Bronchial epithelial cell (primary cell): Measurements from ENCODE around the gene FARP1. TPM values are rescaled to one million over a fixed set of nuclear protein-coding genes. Genes with fewer than 3 reads are reported as not detected.
A peak's percentile ranks its signal among the peaks of the same experiment; 100 is the strongest.

ENCODE experiments used
- DNase-seq: peaks from one replicate; pipeline ENCODE4 v3.0.0-alpha.2; 2010; ENCODE audit warnings: low read depth
- FAIRE-seq: peaks from 2 replicates; lab custom pipeline; 2011; peaks lifted over from hg19 to GRCh38; lab: Jason Lieb, UNC
- H3K27me3 ChIP-seq: 2 replicates; pipeline ENCODE4 v1.5.1; 2011; ENCODE audit warnings: low read length; ENCODE audit not compliant: control insufficient read depth, insufficient read depth
- H3K36me3 ChIP-seq: 2 replicates; pipeline ENCODE4 v1.5.1; 2011; ENCODE audit warnings: low read length; ENCODE audit not compliant: control insufficient read depth, insufficient read depth
- H3K4me3 ChIP-seq: 2 replicates; pipeline ENCODE4 v1.5.1; 2011; ENCODE audit warnings: mild to moderate bottlenecking, low read depth, low read length, control low read depth
- CTCF ChIP-seq: IDR thresholded peaks from 2 replicates; pipeline ENCODE4 v1.5.1; 2011; ENCODE audit warnings: mild to moderate bottlenecking, moderate library complexity, low read length, control low read depth, inconsistent platforms; ENCODE audit not compliant: insufficient read depth, severe bottlenecking
- total RNA-seq: library from RNA; depleted of rRNA; stranded (reverse); fragments of >200 nt; gene quantifications from 2 replicates; pipeline ENCODE4 v1.2.1, GENCODE V29; 2014

FARP1 gene
- total RNA-seq, 1 donor from 2014 or later, result 11.1 TPM

DNA sequence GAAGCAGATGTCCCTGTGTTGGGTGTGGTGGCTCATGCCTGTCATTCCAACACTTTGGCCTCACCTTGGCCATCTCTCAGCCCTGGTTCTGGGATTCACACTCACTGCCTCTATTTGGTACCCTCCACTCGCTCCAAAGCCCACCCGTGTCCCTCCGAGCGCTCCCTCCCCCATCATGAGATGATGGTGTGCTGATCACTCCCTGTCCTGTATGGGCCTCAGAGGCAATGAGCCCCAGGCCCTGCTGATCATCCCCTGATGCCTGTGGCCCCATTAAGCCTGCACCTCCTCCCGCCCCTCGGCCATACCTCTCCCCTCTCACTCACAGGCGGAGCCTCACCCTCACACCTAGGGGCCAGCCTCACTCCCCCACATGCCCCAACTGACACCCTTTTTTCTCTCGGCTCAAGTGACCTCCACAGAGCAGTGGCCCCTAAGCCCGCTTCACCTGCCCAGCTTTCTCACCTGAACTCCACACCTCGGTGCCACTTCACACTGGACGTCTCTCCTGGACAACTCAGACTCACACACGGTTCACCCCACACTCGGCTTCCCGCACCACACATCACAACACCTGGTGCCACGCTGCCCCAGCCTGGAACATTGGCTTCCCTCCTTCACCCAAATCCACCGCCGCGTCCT is 319.5 kb downstream of the FARP1 start:
- peaks cover 55% of the 10 kb centered on the region for H3K36me3 ChIP-seq
- peak; percentile 55 for FAIRE-seq

DNA sequence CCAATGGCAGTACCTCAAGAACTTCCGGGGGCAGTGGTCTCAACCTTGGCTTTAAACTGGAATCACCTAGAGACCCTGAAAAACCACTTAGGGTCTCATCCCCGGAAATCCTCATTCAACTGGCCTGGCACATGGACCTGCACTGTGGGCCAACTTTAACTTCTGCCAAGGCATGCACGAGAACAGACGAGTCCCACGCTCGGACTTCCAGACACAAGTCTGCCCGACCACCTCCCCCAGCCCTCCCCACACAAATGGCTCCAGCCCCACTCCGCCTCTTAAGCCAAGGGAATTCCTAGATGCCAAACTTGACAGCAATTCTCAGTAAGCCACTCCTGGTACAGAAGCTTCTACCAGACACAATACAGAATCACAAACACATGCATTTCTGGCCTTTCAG is 320.1 kb downstream of the FARP1 start:
- Histone ChIP-seq H3K4me3 (no peak overlapping the region), H3K36me3 (peaks cover 51% of the 10 kb centered on the region), H3K27me3 (no peaks in the 10 kb centered on the region)
- FAIRE-seq (no peak), DNase-seq (no peak)
- no peak for TF ChIP-seq CTCF

More for the DNA sequence above, 319.5 kb downstream of the FARP1 start:
- no peak overlapping the region for H3K4me3 ChIP-seq
- no peak for DNase-seq
- no peak for TF ChIP-seq CTCF
- no peaks in the 10 kb centered on the region for H3K27me3 ChIP-seq

DNA sequence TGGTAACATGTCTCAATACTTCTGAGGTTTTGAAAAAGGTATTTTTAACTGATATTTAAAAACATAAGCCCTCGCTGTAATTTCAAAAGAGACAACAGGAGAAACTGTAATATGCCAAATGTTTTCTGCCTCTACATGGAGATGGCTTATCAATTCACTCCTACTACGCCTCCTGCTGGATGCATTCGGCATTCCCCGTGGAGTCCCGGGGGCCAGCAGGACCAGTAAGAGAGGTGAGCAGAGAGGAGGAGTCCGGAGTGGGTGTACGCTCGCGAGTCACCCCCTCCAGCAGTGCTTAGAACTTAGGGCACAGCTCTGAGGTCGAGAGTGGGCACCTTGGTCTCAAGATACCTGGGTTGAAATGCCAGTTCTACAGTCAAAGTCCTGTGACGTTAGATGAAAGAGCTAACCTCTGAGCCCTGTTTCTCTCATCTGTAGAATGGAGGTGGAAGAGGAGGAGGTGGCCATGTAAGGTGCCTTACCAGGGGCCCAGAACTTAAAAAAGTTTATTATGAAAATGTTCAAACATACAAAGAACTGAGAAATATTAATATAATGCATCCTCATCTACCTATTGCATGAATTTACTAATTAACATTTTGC is 323.8 kb downstream of the FARP1 start:
- Histone ChIP-seq H3K27me3 (no peaks in the 10 kb centered on the region), H3K36me3 (peaks cover 46% of the 10 kb centered on the region), H3K4me3 (no peak overlapping the region)
- peak; percentile 55 for FAIRE-seq
- DNase-seq, result peak; percentile 67
- TF ChIP-seq CTCF, result peak; percentile 71

DNA sequence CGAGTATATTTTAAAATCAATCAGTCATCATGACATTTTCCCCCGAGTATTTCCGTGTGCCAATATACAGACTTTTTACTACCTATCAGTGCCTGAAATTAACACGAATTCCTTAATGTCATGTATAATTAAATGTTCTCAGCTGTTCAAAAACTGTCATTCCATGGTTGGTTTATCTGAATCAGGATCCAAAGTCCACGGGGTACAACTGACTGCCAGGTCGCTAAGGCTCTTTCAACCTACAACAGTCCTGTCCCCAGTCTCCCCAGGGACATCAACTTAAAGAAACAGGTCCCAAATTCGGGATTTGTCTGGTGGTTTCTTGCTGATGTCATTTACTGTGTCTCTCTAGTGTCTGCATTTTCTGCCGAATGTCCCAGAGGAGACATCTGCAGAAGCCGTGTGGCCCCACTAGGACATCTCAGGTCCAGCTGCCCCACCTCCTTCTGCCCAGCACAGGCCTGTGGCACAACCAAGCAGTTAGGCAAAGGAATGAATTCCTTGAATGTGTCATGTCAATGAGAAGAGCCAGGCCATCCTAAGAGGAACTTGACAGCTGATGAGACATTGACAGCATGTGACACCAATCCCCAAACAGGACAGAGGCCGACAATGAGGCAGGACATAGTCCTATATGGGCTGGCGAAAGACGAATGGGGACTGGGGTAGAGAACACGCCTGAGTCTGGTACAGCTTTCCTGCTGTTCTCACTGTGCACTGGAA is 324.5 kb downstream of the FARP1 start:
- no peak overlapping the region for H3K4me3 ChIP-seq
- FAIRE-seq, result peak; percentile 40
- no peak for DNase-seq
- no peaks in the 10 kb centered on the region for H3K27me3 ChIP-seq
- no peak for TF ChIP-seq CTCF
- H3K36me3 ChIP-seq, result peaks cover 44% of the 10 kb centered on the region

DNA sequence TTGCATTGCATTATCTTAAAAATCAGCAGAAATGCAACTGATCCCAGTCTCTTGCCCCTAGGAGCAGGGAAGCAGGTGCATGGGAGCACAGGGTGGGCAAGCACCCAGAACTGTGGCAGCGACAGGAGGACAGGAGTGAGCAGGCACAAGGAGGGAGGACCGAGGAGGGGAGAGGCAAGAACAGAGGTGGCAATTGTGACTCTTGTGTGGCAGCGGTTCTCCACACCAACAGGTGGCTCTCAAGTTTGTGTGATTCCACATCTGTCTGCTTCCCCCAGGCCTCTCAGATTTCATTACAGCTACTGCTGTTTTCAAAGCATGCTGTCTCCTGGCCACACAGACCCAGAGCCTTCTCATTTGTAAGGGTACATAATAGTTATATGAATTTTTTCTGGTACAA is 325.5 kb downstream of the FARP1 start:
- no peak overlapping the region for H3K4me3 ChIP-seq
- TF ChIP-seq CTCF, result no peak
- no peak for DNase-seq
- FAIRE-seq, result no peak
- no peaks in the 10 kb centered on the region for H3K27me3 ChIP-seq
- peaks cover 38% of the 10 kb centered on the region for H3K36me3 ChIP-seq
